Lung (tissue), 12 donors: ENCODE data around the gene ADCY5. TPM values are rescaled to one million over a fixed set of nuclear protein-coding genes. Genes with fewer than 3 reads are reported as not detected.

Source experiments
- ATAC-seq: fragments of 200-7000 bp; cut with Tn5 transposase; one replicate; pipeline ENCODE4 v1.9.1; 2020; ENCODE audit warnings: moderate number of reproducible peaks; ENCODE audit not compliant: insufficient read depth, low FRiP score
- DNase-seq, 3 donors: peaks; one replicate each; pipeline ENCODE4 v3.0.0-alpha.2; 2013 to 2017
- H3K27ac ChIP-seq, 2 donors: one replicate each; pipeline ENCODE4 v1.5.1; 2013; ENCODE audit warnings: mild to moderate bottlenecking in 2 of 2, moderate library complexity in 2 of 2, control low read depth in 1 of 2, inconsistent platforms in 1 of 2, low read depth in 1 of 2, low read length in 1 of 2
- H3K27me3 ChIP-seq, 3 donors: one replicate each; pipeline ENCODE4 v1.5.1; 2013; ENCODE audit warnings: low read length in 2 of 3; ENCODE audit not compliant: control insufficient read depth in 3 of 3, insufficient read depth in 3 of 3
- H3K36me3 ChIP-seq, 4 donors: one replicate each; pipeline ENCODE4 v1.5.1; 2013; ENCODE audit warnings: low read length in 4 of 4, mild to moderate bottlenecking in 1 of 4, moderate library complexity in 1 of 4; ENCODE audit not compliant: control insufficient read depth in 4 of 4, insufficient read depth in 4 of 4
- H3K4me1 ChIP-seq, 5 donors: one replicate each; pipeline ENCODE4 v1.5.1; 2013; ENCODE audit warnings: low read length in 5 of 5, mild to moderate bottlenecking in 2 of 5, moderate library complexity in 1 of 5; ENCODE audit not compliant: control insufficient read depth in 5 of 5, insufficient read depth in 5 of 5
- H3K4me3 ChIP-seq: one replicate; pipeline ENCODE4 v1.5.1; 2013; ENCODE audit warnings: mild to moderate bottlenecking, control low read depth, moderate library complexity
- H3K9ac ChIP-seq, 2 donors: one replicate each; pipeline ENCODE4 v1.5.1; 2013; ENCODE audit warnings: low read length in 2 of 2, control low read depth in 1 of 2; ENCODE audit not compliant: insufficient read depth in 1 of 2
- H3K9me3 ChIP-seq, 4 donors: one replicate each; pipeline ENCODE4 v1.5.1; 2013; ENCODE audit warnings: low read length in 3 of 4, mild to moderate bottlenecking in 1 of 4, moderate library complexity in 1 of 4; ENCODE audit not compliant: control insufficient read depth in 4 of 4, insufficient read depth in 3 of 4
- CTCF ChIP-seq: IDR thresholded peaks from 2 replicates; pipeline ENCODE4 v1.5.1; 2012; ENCODE audit warnings: mild to moderate bottlenecking; ENCODE audit errors: control extremely low read depth, extremely low read depth
- WGBS, 2 donors: extraction: QIAGEN DNeasy Blood & Tissue Kit; methylation state at CpG; one replicate each; pipeline ENCODE4 v1.1.7; 2013; 5-methylcytosine and 5-hydroxymethylcytosine counted together
- polyA plus RNA-seq, 2 donors: library from polyadenylated mRNA; stranded (reverse); fragments of 200-250 nt; gene quantifications; one replicate each; pipeline ENCODE4 v1.2.1, GENCODE V29; 2013
- total RNA-seq, 2 donors: library from RNA; depleted of rRNA in 1 of 2; stranded (reverse); fragments of >200 nt in 1 of 2; gene quantifications; one replicate each; pipeline ENCODE4 v1.2.1, GENCODE V29; 2014 to 2021
- donor health status: control.
- donor health status: control.
- donor health status: Bipolar disorder and iron deficiency.
- donor health status: healthy.
- donor health status: DM: yes; HTN: yes; CAD: no.

The ADCY5 gene
- total and polyA plus RNA-seq, 4 donors, result 1.2 to 8.4 (median 2.4) TPM

- no peak for TF ChIP-seq CTCF
- no peak for ATAC-seq
- H3K36me3 ChIP-seq, result no peaks in the 10 kb centered on the region
- H3K27ac ChIP-seq, result no peak overlapping the region
- H3K27me3 ChIP-seq, result no peaks in the 10 kb centered on the region
- peaks cover 0 to 7% (median 0%) of the 10 kb centered on the region in 5 donors for H3K4me1 ChIP-seq
- no peaks in the 10 kb centered on the region for H3K9me3 ChIP-seq
- 74 to 82% methylated on average over 6 of the region's 6 CpGs for WGBS, 2 donors
- peak; percentile 26 to 78 (median 45) for DNase-seq
- no peak overlapping the region for H3K9ac ChIP-seq
- H3K4me3 ChIP-seq, result no peak overlapping the region
Measured at GRCh38 chr3:123277106-123277505, 171.8 kb downstream of the ADCY5 start.

- no peak for TF ChIP-seq CTCF
- Histone ChIP-seq H3K27ac (no peak overlapping the region), H3K9me3 (no peaks in the 10 kb centered on the region), H3K9ac (no peak overlapping the region), H3K27me3 (no peaks in the 10 kb centered on the region), H3K36me3 (peaks cover 0 to 4% (median 2%) of the 10 kb centered on the region in 4 donors), H3K4me3 (no peak overlapping the region), H3K4me1 (peaks cover 0 to 7% (median 3%) of the 10 kb centered on the region in 5 donors)
- ATAC-seq (no peak), DNase-seq (peak in 1 of 3 donors; percentile 12)
- WGBS, 2 donors, result 79 to 85% methylated on average over 10 of the region's 10 CpGs
Measured at GRCh38 chr3:123276346-123277006, 172.4 kb downstream of the ADCY5 start.

GRCh38 chr3:123275691-123276090, 173.2 kb downstream of the ADCY5 start:
- H3K27me3 ChIP-seq, result no peaks in the 10 kb centered on the region
- peaks cover 0 to 7% (median 3%) of the 10 kb centered on the region in 5 donors for H3K4me1 ChIP-seq
- TF ChIP-seq CTCF, result no peak
- peaks cover 0 to 5% (median 2%) of the 10 kb centered on the region in 4 donors for H3K36me3 ChIP-seq
- peak in 1 of 3 donors; percentile 16 for DNase-seq
- no peak for ATAC-seq
- H3K27ac ChIP-seq, result no peak overlapping the region
- no peak overlapping the region for H3K4me3 ChIP-seq
- H3K9ac ChIP-seq, result no peak overlapping the region
- no peaks in the 10 kb centered on the region for H3K9me3 ChIP-seq
- WGBS, 2 donors, result 58 to 69% methylated on average over 3 of the region's 3 CpGs
